Measurements from ENCODE around the gene OBSCN. TPM values are rescaled to one million over a fixed set of nuclear protein-coding genes. Genes with fewer than 3 reads are reported as not detected.

OBSCN gene
- total and polyA plus RNA-seq, 2 donors (not counting 3 experiments of a cell fraction or from before 2014, with no cell fraction given): 1.5 to 2.9 TPM

GRCh38 chr1:228306275-228307217 lies 98.7 kb downstream of the OBSCN start:
- POLR2A ChIA-PET: no interaction called here

More at GRCh38 chr1:228306275-228307217, 98.7 kb downstream of the OBSCN start:
- CTCF ChIA-PET: no interaction called here
- dilution Hi-C loops (cut with MboI; ENCODE audit: extremely low pct_ligation_motif_present, low sequenced_read_pairs) (no loop called here), intact Hi-C loops (cut with micrococcal nuclease) (no loop called here)
- H3K4me1 ChIP-seq (ENCODE audit: control insufficient read depth, extremely low read depth, insufficient read depth, low read length): no peaks in the 10 kb centered on the region
- no peaks in the 10 kb centered on the region for H3K27me3 ChIP-seq (ENCODE audit: control insufficient read depth in 2 of 2, insufficient read depth in 2 of 2, low read length in 2 of 2)
- BruUV-seq (replicated peaks): no TSS peak
- H4K20me1 ChIP-seq (replicated peaks; ENCODE audit: control insufficient read depth, extremely low read depth, insufficient read depth, low read length): no peaks in the 10 kb centered on the region
- peaks cover 3% of the 10 kb centered on the region for H3K9me3 ChIP-seq (replicated peaks; ENCODE audit: control insufficient read depth, insufficient read depth, low read length)
- H3K4me2 ChIP-seq (ENCODE audit: insufficient read depth, low read length): no peak overlapping the region
- no peaks in the 10 kb centered on the region for H3K36me3 ChIP-seq (ENCODE audit: control insufficient read depth in 2 of 2, extremely low read depth in 1 of 2, insufficient read depth in 2 of 2, low read length in 2 of 2)
- TF ChIP-seq MYC (IDR thresholded peaks at IDR 0.05; ENCODE audit: low read depth, low read length) (no peak), POLR2AphosphoS5 (IDR thresholded peaks at IDR 0.05; ENCODE audit: insufficient read depth, low read depth, low read length) (no peak), FOS (IDR thresholded peaks at IDR 0.05; ENCODE audit: borderline replicate concordance, insufficient read depth, low read length) (no peak), EZH2 (IDR thresholded peaks at IDR 0.05; ENCODE audit: borderline replicate concordance, low read depth, low read length, severe bottlenecking) (no peak), JUN (IDR thresholded peaks at IDR 0.05; ENCODE audit: borderline replicate concordance, insufficient read depth, insufficient read length, low read depth) (no peak), GATA2 (IDR thresholded peaks at IDR 0.05; ENCODE audit: insufficient read depth, insufficient read length, low read depth, low read length) (no peak), POLR2A (IDR thresholded peaks at IDR 0.05; ENCODE audit: low read depth, low read length) (no peak), CTCF (IDR thresholded peaks at IDR 0.05; ENCODE audit: extremely low read depth in 1 of 2, insufficient read depth in 1 of 2, low read depth in 1 of 2, low read length in 2 of 2) (no peak)
- TF ChIP-seq, protein P1, sequence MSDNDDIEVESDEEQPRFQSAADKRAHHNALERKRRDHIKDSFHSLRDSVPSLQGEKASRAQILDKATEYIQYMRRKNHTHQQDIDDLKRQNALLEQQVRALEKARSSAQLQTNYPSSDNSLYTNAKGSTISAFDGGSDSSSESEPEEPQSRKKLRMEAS (IDR thresholded peaks at IDR 0.05; ENCODE audit: insufficient read depth, insufficient read length): no peak
- H3K9me1 ChIP-seq (replicated peaks; ENCODE audit: control insufficient read depth, extremely low read depth, insufficient read depth, low read length): no peaks in the 10 kb centered on the region
- no peak overlapping the region for H2AFZ ChIP-seq (ENCODE audit: low read depth, low read length)
- no peak overlapping the region for H3K27ac ChIP-seq (ENCODE audit: insufficient read depth, low read depth, low read length)
- H3K9ac ChIP-seq (replicated peaks; ENCODE audit: extremely low read depth, insufficient read depth, low read length): no peak overlapping the region
- no peak for DNase-seq (ENCODE audit: low read depth, low spot score)
- FAIRE-seq: no peak
- H3K4me3 ChIP-seq (replicated peaks in 1 of 3; ENCODE audit: insufficient read depth in 1 of 3, low read depth in 1 of 3, low read length in 3 of 3): no peak overlapping the region
- no peaks in the 10 kb centered on the region for H3K79me2 ChIP-seq (ENCODE audit: control insufficient read depth, insufficient read depth, low read length)
